Measurements from ENCODE around the gene CLASRP. TPM values are rescaled to one million over a fixed set of nuclear protein-coding genes. Genes with fewer than 3 reads are reported as not detected.

The CLASRP gene
- total and polyA plus RNA-seq, 9 of the 15 experiments (the other 6 are each of a cell fraction or from before 2014, with no cell fraction given) = 0.94 to 86.3 (median 44.0) TPM

GRCh38 chr19:45092747-45093678, 54.2 kb downstream of the CLASRP start, which contains the start of gene PPP1R37 (continued):
- TF ChIP-seq RBM22 (IDR thresholded peaks at IDR 0.05; ENCODE audit: low read depth, low read length, poor library complexity, severe bottlenecking) (peak; percentile 83), DPF2 (IDR thresholded peaks at IDR 0.05) (no peak), FOXJ3 (CRISPR knock-in tag; IDR thresholded peaks at IDR 0.05) (no peak), GTF3C2 (IDR thresholded peaks at IDR 0.05; ENCODE audit: borderline replicate concordance, extremely low read depth, insufficient read length) (no peak), ZNF217 (CRISPR knock-in tag; IDR thresholded peaks at IDR 0.05) (no peak), GTF2B (IDR thresholded peaks at IDR 0.05; ENCODE audit: extremely low read depth, insufficient read length) (no peak), CBX3 (IDR thresholded peaks at IDR 0.05; ENCODE audit: borderline replicate concordance in 1 of 2, low read length in 2 of 2) (peak in 1 of 2 experiments; percentile 61; a peak in 1 of 3 replicates), NFXL1 (CRISPR knock-in tag; IDR thresholded peaks at IDR 0.05) (no peak), TFE3 (CRISPR knock-in tag; IDR thresholded peaks at IDR 0.05) (no peak)
